Astrocyte of the spinal cord (primary cell): Measurements from ENCODE around the gene SEZ6.

Source experiments
- DNase-seq: peaks from one replicate; pipeline ENCODE4 v3.0.0; 2011; ENCODE audit warnings: low read depth, low spot score
- H3K4me3 ChIP-seq: 2 replicates; pipeline ENCODE4 v1.5.1; 2011; ENCODE audit warnings: low read depth, mild to moderate bottlenecking, low read length, moderate library complexity
- in situ Hi-C: cut with HindIII; loops from 2 replicates; pipeline ENCODE4 v1.10.0; 2017; ENCODE audit warnings: low sequenced_read_pairs
- TF ChIP-seq, protein P1 (sequence below): IDR thresholded peaks from 2 replicates; pipeline ENCODE4 v1.5.1; 2012; ENCODE audit warnings: low read depth, mild to moderate bottlenecking, low read length, inconsistent platforms

SEZ6 gene

DNA sequence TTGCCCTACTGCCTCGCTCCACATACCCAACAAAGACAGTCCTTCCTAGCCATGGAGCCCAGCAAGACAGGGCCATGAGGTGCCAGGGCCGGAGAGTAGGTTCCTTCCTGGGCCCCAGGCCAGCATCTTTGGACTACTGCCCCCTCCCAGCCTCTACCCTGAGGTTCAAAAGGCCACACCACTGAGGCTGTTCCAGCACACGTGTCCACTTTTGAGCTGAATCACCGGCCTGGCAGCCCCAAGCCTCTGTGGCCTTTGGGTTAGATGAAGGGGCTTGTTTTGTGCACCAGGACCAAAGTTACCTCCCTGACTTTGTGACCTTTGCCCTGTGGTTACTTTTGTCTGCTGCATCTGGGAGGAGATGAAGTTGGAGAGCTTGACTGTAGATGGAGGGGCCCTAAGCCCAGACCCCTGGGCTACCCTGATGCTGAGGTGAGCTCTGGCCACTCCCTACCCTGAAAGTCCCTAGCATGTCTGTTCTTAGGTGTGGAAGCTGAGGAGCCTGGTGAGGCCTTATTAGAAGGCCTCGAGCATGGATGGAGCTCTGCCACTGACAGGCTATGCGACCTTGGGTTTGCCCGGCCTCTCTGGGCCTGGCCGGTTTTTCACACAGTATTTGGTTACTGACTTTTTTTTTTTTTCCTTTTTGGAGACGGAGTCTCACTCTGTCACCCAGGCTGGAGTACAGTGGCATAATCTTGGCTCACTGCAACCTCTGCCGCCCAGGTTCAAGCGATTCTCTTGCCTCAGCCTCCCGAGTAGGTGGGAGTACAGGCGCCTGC, 12.0 kb downstream of the SEZ6 start:
- TF ChIP-seq, protein P1, sequence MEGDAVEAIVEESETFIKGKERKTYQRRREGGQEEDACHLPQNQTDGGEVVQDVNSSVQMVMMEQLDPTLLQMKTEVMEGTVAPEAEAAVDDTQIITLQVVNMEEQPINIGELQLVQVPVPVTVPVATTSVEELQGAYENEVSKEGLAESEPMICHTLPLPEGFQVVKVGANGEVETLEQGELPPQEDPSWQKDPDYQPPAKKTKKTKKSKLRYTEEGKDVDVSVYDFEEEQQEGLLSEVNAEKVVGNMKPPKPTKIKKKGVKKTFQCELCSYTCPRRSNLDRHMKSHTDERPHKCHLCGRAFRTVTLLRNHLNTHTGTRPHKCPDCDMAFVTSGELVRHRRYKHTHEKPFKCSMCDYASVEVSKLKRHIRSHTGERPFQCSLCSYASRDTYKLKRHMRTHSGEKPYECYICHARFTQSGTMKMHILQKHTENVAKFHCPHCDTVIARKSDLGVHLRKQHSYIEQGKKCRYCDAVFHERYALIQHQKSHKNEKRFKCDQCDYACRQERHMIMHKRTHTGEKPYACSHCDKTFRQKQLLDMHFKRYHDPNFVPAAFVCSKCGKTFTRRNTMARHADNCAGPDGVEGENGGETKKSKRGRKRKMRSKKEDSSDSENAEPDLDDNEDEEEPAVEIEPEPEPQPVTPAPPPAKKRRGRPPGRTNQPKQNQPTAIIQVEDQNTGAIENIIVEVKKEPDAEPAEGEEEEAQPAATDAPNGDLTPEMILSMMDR: no peak
- no peak for DNase-seq
- in situ Hi-C loops: no loop called here
- H3K4me3 ChIP-seq: no peak overlapping the region

- no peak overlapping the region for H3K4me3 ChIP-seq
- TF ChIP-seq, protein P1: no peak
- in situ Hi-C loops: no loop called here
- no peak for DNase-seq
Measured at GRCh38 chr17:28992625-28993600, 12.9 kb downstream of the SEZ6 start.

DNA sequence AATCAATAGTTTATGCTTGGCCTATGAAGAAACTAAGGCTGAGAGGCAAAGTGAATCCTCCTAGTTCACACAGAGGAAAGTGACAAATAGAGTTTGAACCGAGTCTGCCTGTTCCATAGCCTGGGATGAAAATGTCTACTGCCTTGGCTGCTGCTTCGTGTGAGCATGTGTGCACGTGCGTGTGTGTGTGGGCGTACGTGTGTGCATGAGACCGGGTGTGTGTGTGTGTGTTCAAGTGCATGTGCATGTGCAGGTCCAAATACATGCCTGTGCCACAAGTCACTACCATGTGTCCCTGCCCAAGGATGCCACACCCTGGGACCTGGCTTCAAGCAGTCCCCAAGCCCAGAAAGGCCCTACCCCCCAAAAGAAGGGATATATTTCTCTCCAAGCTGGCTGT, 13.6 kb downstream of the SEZ6 start:
- H3K4me3 ChIP-seq: no peak overlapping the region
- TF ChIP-seq, protein P1: no peak
- in situ Hi-C loops: no loop called here
- no peak for DNase-seq

DNA sequence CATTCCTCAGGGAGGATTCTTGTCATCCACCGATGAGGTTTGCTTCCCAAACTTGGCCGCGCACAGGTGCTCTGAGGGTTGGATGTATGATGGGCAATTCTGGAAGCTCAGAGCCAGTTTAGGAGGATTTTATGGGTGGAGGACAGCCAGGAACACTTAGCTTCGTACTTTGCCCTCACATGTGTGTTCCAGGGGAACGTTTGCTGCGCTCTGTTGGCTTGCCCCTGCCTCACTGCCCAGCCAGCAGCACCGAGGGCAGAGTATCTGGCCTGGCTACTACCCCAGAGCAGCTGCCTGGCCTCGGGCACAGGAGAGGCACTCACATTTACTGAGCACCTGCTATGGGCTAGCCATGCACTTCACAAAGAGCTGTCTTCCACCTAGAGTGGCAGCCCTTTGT, 14.1 kb downstream of the SEZ6 start:
- in situ Hi-C loops: no loop called here
- TF ChIP-seq, protein P1: no peak
- no peak overlapping the region for H3K4me3 ChIP-seq
- no peak for DNase-seq

DNA sequence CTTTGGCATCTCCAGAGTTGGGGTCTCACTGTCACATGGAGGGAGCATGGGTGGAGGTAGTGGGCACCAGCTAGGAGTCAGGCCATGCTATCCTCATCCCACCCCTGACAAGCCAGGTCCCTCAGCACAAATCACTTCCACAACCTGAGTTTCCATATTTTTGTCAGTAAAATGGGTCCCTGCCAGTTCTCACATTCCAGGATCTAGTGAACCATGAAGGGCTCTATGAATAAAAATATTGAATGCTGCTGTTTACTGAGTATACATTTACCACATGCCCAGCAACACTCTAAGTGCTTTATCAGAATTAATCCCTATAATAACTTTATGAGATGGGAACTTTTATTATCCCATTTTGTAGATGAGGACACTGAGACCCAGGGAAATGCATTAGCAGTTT, 16.8 kb downstream of the SEZ6 start:
- DNase-seq: no peak
- H3K4me3 ChIP-seq: no peak overlapping the region
- in situ Hi-C loops: no loop called here
- TF ChIP-seq, protein P1: no peak

DNA sequence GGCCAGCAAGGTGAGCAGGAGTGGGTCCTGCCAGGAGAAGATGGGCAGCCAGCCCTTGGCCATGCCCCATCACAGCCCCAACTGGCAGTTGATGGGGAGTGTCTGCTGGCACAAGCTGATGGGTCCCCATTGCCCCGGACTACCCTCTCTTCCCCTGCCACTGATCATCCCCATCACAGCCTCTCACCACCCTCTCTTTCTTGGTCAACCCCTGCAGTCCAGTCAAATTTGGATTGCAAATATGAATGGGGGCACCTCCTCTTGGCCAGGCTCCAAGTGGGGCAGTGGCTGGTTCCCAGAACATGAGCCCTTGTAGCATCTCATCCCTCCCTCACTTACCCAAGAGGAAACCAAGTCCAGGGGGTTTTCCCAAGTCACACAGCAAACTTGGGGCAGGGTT, 17.4 kb downstream of the SEZ6 start:
- DNase-seq: no peak
- in situ Hi-C loops: no loop called here
- TF ChIP-seq, protein P1: no peak
- H3K4me3 ChIP-seq: no peak overlapping the region
